ENCODE results near the gene RNF34. TPM values are rescaled to one million over a fixed set of nuclear protein-coding genes. Genes with fewer than 3 reads are reported as not detected.
"Not testable (repeated sequence)": the region's sequence is repeated elsewhere in the genome, so short reads cannot be mapped to it uniquely, and the experiment has no call there.

The RNF34 gene, protein sequence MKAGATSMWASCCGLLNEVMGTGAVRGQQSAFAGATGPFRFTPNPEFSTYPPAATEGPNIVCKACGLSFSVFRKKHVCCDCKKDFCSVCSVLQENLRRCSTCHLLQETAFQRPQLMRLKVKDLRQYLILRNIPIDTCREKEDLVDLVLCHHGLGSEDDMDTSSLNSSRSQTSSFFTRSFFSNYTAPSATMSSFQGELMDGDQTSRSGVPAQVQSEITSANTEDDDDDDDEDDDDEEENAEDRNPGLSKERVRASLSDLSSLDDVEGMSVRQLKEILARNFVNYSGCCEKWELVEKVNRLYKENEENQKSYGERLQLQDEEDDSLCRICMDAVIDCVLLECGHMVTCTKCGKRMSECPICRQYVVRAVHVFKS
- 31.1 TPM for total RNA-seq
- long read RNA-seq, transcript RNF34-201 (6 exons, 2,066 nt): major isoform, 20 of 37 reads
- long read RNA-seq, partial matches to known transcripts: 4 of 37 reads
- long read RNA-seq, other reads (novel, unspliced or antisense): 11 of 37 reads

DNA sequence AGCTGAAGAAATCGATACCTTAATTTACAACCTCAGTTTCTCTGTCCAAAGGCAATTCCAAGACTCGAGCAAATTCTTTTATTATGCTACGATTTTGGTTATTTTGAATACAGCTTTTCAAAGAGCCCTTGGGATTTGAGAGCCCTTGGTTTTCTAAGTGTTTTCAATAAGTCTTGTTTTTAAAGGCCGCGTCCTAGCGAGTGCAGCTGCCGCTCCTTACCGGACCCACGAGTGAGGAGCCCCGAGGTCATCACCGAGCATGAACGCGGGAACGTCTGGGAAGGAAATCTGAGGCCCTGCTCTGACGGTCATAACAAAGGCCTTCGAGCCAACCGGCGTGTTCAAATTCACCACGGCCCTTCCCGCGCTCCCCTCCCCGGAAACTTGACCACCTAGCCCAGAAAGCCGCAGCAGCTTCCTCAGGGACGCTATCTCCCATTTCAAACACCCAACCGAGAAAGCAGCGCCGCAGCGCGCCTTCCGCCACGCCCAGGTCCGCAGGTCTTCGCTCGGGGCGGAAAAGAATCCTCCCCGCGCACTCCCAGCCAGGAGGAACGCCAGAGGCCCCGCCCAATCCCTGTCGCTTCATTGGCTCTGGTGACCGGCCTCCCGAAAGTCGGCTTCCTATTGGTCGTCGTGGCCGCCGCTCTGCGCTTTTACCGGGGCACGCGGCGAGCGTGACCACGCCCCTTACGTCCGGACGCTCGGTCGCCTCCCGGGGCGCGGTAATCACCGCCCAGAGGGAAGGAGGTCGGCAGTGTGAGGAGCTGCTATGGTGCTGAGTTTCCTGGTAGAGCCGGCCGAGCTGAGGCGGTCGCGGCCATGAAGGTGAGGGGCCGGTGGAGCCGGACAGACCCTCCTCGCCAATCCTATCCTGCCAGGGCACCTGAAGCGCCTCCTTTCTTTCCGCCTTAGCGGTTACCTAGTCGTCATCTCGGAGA, at the start of gene RNF34:
Gene RNF34 (plus strand): TSS at position 728 of the 941 bp plus-strand sequence. CDS start 95 bp downstream, at position 823.
- intact Hi-C loops (cut with DNase I): loop anchor here (2.0 kb wide), 1 partner anchor 47 kb away; the partner anchor contains the start of gene ANAPC5

DNA sequence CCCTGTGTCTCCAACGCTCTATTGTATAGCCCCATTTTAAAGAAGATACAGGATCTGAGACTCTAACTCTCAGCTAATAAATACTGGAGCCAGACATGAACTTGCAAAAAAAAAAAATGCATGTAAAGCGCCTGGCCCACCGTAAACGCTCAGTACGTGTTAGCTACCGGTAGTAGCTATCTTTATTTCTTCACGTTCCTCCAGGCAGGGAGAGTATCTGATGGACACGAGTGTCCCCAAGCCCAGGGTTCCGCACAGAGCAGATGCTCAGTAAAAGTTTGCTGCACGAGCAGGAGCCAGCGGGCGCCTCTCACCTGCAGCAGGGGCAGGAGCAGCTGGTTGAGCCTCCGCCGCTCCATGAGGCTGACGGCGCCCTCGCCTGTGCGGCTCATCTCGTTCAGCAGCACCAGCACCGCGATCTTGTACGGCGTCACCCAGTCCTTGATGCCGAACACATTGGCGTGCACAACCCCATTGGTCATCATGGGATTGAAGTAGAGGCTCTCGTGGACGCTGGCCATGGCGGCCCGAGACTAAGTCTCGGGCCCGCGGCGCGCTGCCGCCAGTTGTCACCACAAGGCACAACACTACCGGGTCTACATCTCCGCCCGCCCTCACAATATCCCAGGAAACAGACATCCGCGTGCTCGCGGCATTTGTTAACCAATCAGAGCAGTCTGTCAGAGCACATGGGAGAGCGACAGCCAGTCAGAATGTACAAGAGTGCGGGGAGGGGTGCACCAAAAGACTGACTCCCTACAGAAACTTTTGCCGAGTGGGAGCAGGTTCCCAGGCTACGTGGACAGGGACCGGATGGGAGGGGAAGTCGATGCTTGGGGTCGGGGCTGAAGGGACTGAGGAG, 47.9 kb upstream of the RNF34 start, which contains the start of gene ANAPC5:
Gene ANAPC5 (minus strand): TSS at position 592 of the 862 bp plus-strand sequence. CDS start 71 bp downstream, at position 521.
- intact Hi-C loops (cut with DNase I): loop anchor here (2.0 to 5.0 kb wide), 2 partner anchors 49 to 90 kb away; partner anchors contain the start of gene RNF34
- DNase-seq (ENCODE audit: low spot score): peak; percentile 96

More for the DNA sequence above, at the start of gene RNF34:
- DNase-seq (ENCODE audit: low spot score): peak; percentile 99

DNA sequence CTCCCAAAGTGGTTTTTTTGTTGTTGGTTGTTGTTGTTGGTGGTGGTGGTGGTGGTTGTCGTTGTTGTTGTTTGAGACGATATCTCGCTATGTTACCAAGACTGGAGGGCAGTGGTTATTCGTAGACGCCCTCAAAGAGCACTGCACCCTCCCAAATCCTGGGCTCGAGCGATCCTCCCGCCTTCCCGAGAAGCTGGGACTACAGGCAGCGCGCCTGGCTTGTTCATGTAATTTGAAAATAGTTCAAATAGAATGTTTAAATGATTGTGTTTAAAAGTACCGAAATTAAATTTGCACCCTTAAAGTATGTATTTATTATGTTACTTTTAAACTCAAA, 47.3 kb upstream of the RNF34 start:
- peak; percentile 77 for DNase-seq (ENCODE audit: low spot score)
- intact Hi-C loops (cut with DNase I): loop anchor here (2.0 to 5.0 kb wide), 2 partner anchors 48 to 90 kb away; partner anchors contain the start of gene RNF34

DNA sequence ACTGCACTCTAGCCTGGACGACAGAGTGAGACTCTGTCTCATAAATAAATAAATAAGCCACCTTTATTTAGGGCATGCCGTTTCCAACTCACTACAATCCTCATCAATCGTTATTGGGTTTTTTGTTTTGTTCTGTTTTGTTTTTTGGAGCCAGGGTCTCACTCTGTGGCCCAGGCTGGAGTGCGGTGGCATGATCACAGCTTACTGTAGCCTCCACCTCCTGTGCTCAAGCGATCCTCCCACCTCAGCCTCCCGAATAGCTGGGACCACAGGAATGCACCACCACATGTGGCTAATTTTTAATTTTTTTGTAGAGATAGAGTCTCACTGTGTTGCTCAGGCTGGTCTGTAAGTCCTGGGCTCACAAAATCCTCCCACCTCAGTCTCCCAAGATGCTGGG, 44.1 kb upstream of the RNF34 start:
- intact Hi-C loops (cut with DNase I): no loop called here
- DNase-seq (ENCODE audit: low spot score): no peak

DNA sequence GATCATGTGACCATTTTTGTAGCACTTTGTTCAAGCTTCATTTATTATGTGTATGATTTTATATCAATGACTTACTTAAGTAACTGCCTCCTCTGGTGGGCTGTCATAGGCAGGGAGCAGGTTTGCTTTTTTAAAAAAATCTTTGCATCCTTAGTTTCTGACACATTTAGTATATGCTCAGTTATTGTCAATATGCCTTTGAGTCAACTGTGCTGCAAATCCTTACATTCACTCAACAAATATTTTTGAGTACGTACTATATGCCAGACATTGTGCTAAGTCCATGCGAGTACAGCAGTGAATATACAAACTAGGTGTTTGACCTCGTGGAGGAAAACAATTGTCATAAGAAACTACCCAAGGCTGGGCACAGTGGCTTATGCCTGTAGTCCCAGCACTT, 43.3 kb upstream of the RNF34 start:
- no peak for DNase-seq (ENCODE audit: low spot score)
- intact Hi-C loops (cut with DNase I): no loop called here

DNA sequence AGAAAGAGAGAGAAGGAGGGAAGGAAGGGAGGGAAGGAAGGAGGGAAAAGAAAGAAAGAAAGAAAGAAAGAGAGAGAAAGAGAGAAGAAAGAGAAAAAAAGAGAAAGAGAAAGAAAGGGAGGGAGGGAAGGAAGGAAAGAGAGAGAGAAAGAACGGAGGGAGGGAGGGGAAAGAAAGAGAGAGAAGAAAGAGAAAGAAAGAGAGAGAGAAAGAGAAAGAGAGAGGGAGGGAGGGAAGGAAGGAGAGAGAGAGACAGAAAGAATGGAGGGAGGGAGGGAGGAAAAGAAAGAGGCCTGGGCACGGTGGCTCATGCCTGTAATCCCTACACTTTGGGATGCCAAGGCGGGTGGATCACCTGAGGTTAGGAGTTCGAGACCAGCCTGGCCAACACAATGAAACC, 42.6 kb upstream of the RNF34 start:
- DNase-seq (ENCODE audit: low spot score): no peak
- intact Hi-C loops (cut with DNase I): no loop called here

DNA sequence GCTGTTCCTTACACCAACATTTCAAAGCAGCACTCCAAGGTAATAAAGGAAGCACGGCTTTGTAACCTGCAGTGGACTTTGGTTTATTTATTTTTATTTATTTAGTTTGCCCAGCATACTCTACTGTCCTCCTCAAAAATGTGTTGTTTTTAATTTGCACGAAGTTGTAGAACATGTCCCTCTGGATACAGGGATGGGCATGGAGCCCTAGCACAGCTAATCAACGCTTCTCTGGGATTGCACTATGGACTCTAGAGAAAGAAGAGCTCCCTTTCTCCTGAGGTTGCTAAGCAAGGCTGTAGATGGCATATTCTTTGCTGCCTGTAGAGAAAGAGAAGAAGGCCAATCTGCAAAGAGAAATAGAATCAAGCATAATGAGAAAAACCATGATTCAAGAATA, 41.8 kb upstream of the RNF34 start:
- intact Hi-C loops (cut with DNase I): no loop called here
- no peak for DNase-seq (ENCODE audit: low spot score)

DNA sequence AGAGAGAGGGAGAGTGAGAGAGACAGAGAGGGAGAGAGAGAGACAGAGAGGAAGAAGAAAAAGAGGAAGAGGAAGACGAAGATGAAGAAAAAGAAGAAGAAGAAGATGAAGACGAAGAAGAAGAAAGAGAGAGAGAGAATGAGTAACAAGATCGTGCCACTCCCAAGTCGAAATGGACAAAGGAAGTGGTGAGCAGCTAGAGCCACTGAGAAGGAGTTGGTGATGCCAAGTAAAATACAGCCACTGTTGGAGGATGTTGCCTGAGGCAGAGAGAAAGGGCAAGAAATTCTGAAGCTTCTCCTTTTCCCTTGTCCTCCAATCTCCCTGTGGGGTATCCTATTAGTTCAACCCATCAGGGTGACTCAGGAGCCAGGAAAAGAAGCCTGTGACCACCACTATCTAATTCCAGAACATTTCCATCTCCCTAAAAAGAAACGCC, 35.2 kb upstream of the RNF34 start:
- intact Hi-C loops (cut with DNase I): no loop called here
- no peak for DNase-seq (ENCODE audit: low spot score)

DNA sequence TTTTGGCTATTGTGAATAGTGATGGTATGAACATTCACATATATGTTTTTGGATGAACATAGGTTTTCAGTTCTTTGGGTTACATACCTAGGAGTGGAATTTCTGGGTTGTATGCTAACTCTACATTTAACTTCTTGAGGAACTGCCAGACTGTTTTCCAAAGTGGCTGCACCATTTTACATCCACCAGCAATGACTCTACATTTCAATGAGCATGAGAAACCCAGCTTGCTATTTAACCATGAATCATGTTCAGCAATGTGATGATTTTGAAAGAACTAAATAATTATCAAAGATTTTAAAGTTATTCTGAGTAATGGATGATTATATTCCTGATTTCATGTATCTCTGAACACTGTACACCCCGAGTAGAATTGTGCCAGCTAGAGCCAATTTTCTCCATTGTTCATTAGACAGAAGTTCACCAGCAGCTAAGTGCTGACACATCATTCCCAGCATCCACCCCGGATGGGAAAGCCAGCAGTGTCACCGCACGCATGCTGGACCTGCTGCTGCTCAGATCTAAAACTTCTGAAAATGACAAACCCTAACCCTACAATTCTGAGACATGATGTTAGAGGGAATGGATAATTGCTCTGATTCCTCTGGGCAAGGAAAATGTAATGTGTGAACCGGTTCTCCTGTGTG, 34.4 kb upstream of the RNF34 start:
- intact Hi-C loops (cut with DNase I): no loop called here
- no peak for DNase-seq (ENCODE audit: low spot score)

DNA sequence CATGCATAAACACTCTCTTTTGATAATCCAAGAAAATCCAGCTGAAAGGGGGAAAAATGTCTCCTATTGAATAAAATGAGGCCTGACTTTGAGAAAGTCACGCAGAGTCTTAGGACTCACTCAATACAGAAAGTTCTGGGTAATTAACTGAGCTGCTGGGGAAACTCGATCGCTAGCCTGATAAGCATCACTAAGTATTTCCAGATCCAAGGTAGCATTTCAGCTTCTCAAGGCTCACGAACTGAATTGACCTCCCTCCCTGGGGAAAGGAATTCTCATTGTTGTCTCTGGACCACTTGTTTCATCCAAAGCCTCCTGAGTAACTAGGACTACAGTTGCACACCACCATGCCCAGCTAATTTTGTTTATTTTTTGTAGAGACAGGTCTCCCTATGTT, 33.9 kb upstream of the RNF34 start:
- intact Hi-C loops (cut with DNase I): no loop called here

DNA sequence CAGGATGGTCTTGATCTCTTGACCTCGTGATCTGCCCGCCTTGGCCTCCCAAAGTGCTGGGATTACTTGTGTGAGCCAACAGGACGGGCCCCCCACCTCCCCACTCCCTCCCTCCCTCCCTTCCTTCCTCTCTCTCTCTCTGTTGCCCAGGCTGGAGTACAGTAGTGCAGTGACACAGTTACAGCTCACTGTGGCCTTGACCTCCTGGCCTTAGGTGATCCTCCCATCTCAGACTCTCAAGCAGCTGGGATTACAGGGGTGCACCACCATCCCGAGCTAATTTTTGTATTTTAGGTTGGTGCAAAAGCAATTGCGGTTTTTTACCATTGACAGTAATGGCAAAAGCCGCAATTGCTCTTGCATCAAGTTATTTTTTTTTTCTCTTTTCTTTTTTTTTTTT, 28.5 kb upstream of the RNF34 start:
- intact Hi-C loops (cut with DNase I): no loop called here
- DNase-seq (ENCODE audit: low spot score): no peak

More for the DNA sequence above, 33.9 kb upstream of the RNF34 start:
- DNase-seq (ENCODE audit: low spot score): no peak

DNA sequence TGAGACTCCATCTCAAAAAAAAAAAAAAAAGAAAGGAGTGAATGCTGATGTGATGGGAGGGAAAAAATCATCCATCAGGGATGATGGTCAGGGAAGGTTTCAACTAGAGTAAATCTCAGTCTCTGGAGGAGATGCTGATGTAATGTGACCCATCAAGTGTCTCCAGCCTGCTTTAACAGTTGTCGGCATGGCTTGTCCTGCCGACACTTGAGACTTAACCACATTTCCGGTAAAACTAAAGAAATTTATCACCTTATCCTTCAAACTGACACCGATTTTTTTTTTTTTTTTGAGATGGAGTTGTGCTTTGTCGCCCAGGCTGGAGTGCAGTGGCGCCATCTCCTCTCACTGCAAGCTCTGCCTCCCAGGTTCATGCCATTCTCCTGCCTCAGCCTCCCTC, 26.2 kb upstream of the RNF34 start:
- DNase-seq (ENCODE audit: low spot score): no peak
- intact Hi-C loops (cut with DNase I): no loop called here

DNA sequence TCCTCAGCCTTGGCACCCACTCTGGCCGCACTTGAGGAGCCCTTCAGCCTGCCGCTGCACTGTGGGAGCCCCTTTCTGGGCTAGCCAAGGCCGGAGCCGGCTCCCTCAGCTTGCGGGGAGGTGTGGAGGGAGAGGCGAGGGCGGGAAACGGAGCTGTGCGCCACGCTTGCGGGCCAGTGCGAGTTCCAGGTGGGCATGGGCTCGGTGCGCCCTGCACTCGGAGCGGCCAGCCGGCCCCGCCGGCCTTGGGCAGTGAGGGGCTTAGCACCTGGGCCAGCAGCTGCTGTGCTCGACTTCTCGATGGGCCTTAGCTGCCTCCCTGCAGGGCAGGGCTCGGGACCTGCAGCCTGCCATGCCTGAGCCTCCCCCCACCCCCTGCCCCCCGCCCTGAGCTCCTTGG, 25.6 kb upstream of the RNF34 start:
- intact Hi-C loops (cut with DNase I); DNase-seq (ENCODE audit: low spot score): not testable (repeated sequence)

DNA sequence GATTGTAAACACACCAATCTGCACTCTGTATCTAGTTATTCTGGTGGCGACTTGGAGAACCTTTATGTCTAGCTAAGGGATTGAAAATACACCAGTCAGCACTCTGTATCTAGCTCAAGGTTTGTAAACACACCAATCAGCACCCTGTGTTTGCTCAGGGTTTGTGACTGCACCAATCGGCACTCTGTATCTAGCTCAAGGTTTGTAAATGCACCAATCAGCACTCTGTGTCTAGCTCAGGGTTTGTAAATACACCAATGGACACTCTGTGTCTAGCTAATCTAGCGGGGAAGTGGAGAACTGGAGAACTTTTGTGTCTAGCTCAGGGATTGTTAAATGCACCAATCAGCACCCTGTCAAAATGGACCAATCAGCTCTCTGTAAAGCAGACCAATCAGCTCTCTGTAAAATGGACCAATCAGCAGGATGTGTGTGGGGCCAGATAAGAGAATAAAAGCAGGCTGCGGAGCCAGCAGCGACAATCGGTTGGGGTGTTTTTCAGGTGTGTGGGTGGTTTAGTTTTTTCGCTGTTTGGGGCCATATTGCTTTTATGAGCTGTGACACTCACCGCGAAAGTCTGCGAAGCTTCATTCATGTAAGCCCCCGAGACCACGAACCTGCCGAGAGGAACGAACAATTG, 24.9 kb upstream of the RNF34 start:
- DNase-seq (ENCODE audit: low spot score); intact Hi-C loops (cut with DNase I): not testable (repeated sequence)

DNA sequence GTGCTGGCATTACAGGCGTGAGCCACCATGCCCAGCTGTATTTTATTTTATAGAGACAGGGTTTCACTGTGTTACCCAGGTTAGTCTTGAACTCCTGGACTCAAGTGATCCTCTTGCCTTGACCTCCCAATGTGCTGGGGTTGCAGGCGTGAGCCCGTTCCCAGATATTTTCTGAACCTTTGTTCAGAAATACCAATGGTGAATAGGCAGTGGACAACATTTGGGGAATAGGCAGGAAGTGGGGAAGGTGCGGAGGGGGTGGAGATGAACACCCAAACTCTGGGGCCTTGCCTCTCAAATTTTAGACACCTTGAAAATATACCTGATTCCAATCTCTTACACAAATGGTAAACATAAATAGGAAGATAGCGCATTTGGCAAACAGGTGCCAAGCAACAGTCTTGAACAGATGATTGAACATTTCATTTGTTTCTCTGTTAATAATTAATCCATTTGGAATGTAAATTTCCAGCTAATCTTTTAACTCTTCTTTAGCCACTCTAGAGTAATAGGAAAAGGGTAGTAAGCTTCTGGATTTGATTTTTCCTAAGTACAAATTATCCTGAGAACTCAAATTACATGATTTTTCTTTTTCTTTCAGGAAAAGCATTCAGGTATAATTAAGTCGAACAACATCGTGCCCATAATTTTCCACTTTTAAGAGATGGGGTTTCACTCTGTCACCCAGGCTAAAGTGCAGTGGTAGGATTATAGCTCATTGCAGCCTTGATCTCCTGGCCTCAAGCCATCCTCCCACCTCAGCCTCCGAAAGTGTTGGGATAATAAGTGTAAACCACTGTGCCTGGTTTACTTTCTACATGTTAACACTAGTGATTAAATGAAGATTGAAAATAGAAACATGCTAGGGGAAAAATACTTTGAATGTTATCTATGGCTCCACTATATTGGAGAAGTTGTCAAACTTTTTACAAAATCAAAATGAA, 22.9 kb upstream of the RNF34 start:
- intact Hi-C loops (cut with DNase I): no loop called here

DNA sequence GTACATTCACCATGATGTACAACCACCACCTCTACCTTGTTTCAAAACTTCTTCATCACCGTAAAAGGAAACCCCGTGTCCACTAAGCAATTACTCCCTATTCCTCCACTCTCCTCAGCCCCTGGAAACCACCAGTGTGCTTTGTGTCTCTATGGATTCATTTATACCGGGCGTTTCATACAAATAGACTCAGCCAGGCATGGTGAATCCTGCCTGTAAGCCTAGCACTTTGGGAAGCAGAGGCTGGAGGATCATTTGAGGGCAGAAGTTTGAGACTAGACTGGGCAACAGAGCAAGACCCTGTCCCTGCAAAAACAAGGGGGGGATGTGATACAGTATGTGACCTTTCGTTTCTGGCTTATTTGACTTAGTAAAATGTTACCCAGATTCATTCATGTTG, 21.2 kb upstream of the RNF34 start:
- no peak for DNase-seq (ENCODE audit: low spot score)
- intact Hi-C loops (cut with DNase I): no loop called here

More for the DNA sequence above, 22.9 kb upstream of the RNF34 start:
- DNase-seq (ENCODE audit: low spot score): no peak

DNA sequence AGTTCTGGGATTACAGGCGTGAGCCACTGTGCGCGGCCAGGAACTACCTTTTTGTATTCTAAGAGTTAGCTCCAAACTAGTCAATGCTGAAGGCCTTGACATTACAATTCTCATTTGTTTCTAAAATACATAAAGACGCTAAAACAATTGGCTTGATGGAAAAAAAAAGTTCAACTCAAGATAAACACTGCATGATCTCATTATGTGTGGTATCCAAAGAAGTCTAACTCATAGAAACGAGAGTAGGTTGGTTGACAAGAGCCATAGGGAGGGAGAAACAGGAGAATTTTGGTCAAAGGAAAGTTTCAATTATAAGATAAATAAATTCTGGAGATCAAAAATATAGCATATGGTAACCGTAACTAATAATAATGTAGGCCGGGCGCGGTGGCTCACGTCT, 20.0 kb upstream of the RNF34 start:
- no peak for DNase-seq (ENCODE audit: low spot score)
- intact Hi-C loops (cut with DNase I): no loop called here
